Smooth muscle cell (in vitro differentiated cells): ENCODE results near the gene DCTN5. TPM values are rescaled to one million over a fixed set of nuclear protein-coding genes. Genes with fewer than 3 reads are reported as not detected.

Experiments used
- DNase-seq: peaks from one replicate; lab custom pipeline; 2025; ENCODE audit not compliant: unreplicated experiment; lab: John Stamatoyannopoulos, UW
- H2AFZ ChIP-seq: fragments of 200-600 bp; sonication (generic); 2 replicates; pipeline ENCODE4 v1.6.0; 2016; ENCODE audit warnings: antibody characterized with exemption, low read depth, mild to moderate bottlenecking
- H3F3A ChIP-seq: fragments of 200-600 bp; sonication (generic); 2 replicates; pipeline ENCODE4 v1.6.0; 2017; ENCODE audit warnings: antibody characterized with exemption, low read depth
- H3K27ac ChIP-seq: fragments of 200-600 bp; sonication (generic); 2 replicates; pipeline ENCODE4 v1.5.1; 2016; ENCODE audit warnings: low read depth, mild to moderate bottlenecking
- H3K27me3 ChIP-seq: fragments of 200-600 bp; sonication (generic); 2 replicates; pipeline ENCODE4 v1.6.1; 2016; ENCODE audit warnings: low read depth, mild to moderate bottlenecking
- H3K36me3 ChIP-seq: fragments of 200-600 bp; sonication (generic); 2 replicates; pipeline ENCODE4 v1.5.1; 2016; ENCODE audit warnings: low read depth
- H3K4me1 ChIP-seq: fragments of 200-600 bp; sonication (generic); 2 replicates; pipeline ENCODE4 v1.5.1; 2016; ENCODE audit warnings: low read depth
- H3K4me2 ChIP-seq: fragments of 200-600 bp; sonication (generic); 2 replicates; pipeline ENCODE4 v1.6.0; 2016; ENCODE audit warnings: mild to moderate bottlenecking
- H3K4me3 ChIP-seq: fragments of 200-600 bp; sonication (generic); 2 replicates; pipeline ENCODE4 v1.5.1; 2016; ENCODE audit warnings: mild to moderate bottlenecking
- H3K79me2 ChIP-seq: fragments of 200-600 bp; sonication (generic); 2 replicates; pipeline ENCODE4 v1.6.0; 2016; ENCODE audit warnings: low read depth, mild to moderate bottlenecking
- H3K9ac ChIP-seq: fragments of 200-600 bp; sonication (generic); 2 replicates; pipeline ENCODE4 v1.6.0; 2016; ENCODE audit warnings: low read depth
- H3K9me3 ChIP-seq: fragments of 200-600 bp; sonication (generic); replicated peaks from 2 replicates; pipeline ENCODE4 v1.5.1; 2016; ENCODE audit warnings: low read depth
- H4K20me1 ChIP-seq: fragments of 200-600 bp; sonication (generic); 2 replicates; pipeline ENCODE4 v1.6.0; 2016; ENCODE audit warnings: low read depth
- CTCF ChIP-seq: fragments of 200-600 bp; sonication (generic); IDR thresholded peaks from 2 replicates; pipeline ENCODE4 v1.5.1; 2017; ENCODE audit warnings: borderline replicate concordance, mild to moderate bottlenecking, antibody characterized with exemption; ENCODE audit not compliant: insufficient read depth, poor library complexity, severe bottlenecking
- WGBS: methylation state at CpG from one replicate; pipeline ENCODE4 v1.1.7; 2016; ENCODE audit warnings: low lambda C conversion rate; 5-methylcytosine and 5-hydroxymethylcytosine counted together
- polyA plus RNA-seq: library from polyadenylated mRNA; unstranded; fragments of >200 nt; fragmentation: Nextera tagmentation; extraction: Ambion mirVana; gene quantifications from 2 replicates; pipeline ENCODE4 v1.2.1, GENCODE V29; 2016
- total RNA-seq: library from RNA; depleted of rRNA; stranded (reverse); fragments of >200 nt; gene quantifications from 2 replicates; pipeline ENCODE4 v1.2.3, GENCODE V29; 2014

DCTN5 gene
- total and polyA plus RNA-seq, 2 experiments from 2014 or later, result 14.0 to 22.6 TPM

- no peak overlapping the region for H3K9ac ChIP-seq
- H3K4me3 ChIP-seq, result no peak overlapping the region
- no peak overlapping the region for H3K27ac ChIP-seq
- H3K79me2 ChIP-seq, result no peaks in the 10 kb centered on the region
- H4K20me1 ChIP-seq, result no peaks in the 10 kb centered on the region
- no peaks in the 10 kb centered on the region for H3K4me1 ChIP-seq
- no peak overlapping the region for H2AFZ ChIP-seq
- no peaks in the 10 kb centered on the region for H3K9me3 ChIP-seq
- no peaks in the 10 kb centered on the region for H3F3A ChIP-seq
- peaks cover 10% of the 10 kb centered on the region for H3K27me3 ChIP-seq
- no peak overlapping the region for H3K4me2 ChIP-seq
- WGBS, result 83% methylated on average over 4 of the region's 4 CpGs
- no peaks in the 10 kb centered on the region for H3K36me3 ChIP-seq
- no peak for DNase-seq
- TF ChIP-seq CTCF, result no peak
These were observed 65.2 kb downstream of the DCTN5 start for GRCh38 chr16:23706439-23706838.

- no peak overlapping the region for H3K9ac ChIP-seq
- no peak overlapping the region for H2AFZ ChIP-seq
- H3K27ac ChIP-seq, result no peak overlapping the region
- H3K4me3 ChIP-seq, result no peak overlapping the region
- no peaks in the 10 kb centered on the region for H3K4me1 ChIP-seq
- no peaks in the 10 kb centered on the region for H3K36me3 ChIP-seq
- H3K4me2 ChIP-seq, result no peak overlapping the region
- no peaks in the 10 kb centered on the region for H3K79me2 ChIP-seq
- no peaks in the 10 kb centered on the region for H4K20me1 ChIP-seq
- H3K9me3 ChIP-seq, result no peaks in the 10 kb centered on the region
- DNase-seq, result no peak
- H3K27me3 ChIP-seq, result peaks cover 41% of the 10 kb centered on the region
- no peaks in the 10 kb centered on the region for H3F3A ChIP-seq
- no peak for TF ChIP-seq CTCF
These were observed 68.3 kb downstream of the DCTN5 start for GRCh38 chr16:23709536-23709935.

- no peaks in the 10 kb centered on the region for H3K36me3 ChIP-seq
- H3K4me1 ChIP-seq, result no peaks in the 10 kb centered on the region
- no peak overlapping the region for H2AFZ ChIP-seq
- H3K9me3 ChIP-seq, result no peaks in the 10 kb centered on the region
- no peaks in the 10 kb centered on the region for H3F3A ChIP-seq
- TF ChIP-seq CTCF, result no peak
- no peaks in the 10 kb centered on the region for H3K79me2 ChIP-seq
- H3K4me2 ChIP-seq, result no peak overlapping the region
- no peak overlapping the region for H3K4me3 ChIP-seq
- no peak overlapping the region for H3K27ac ChIP-seq
- no peak overlapping the region for H3K9ac ChIP-seq
- no peaks in the 10 kb centered on the region for H4K20me1 ChIP-seq
- DNase-seq, result no peak
- peaks cover 46% of the 10 kb centered on the region for H3K27me3 ChIP-seq
- WGBS, result 85% methylated on average over 2 of the region's 2 CpGs
These were observed 68.7 kb downstream of the DCTN5 start for GRCh38 chr16:23710008-23710407.

- H2AFZ ChIP-seq, result no peak overlapping the region
- H3K79me2 ChIP-seq, result no peaks in the 10 kb centered on the region
- no peaks in the 10 kb centered on the region for H3F3A ChIP-seq
- no peak overlapping the region for H3K4me3 ChIP-seq
- no peak overlapping the region for H3K27ac ChIP-seq
- H3K4me2 ChIP-seq, result no peak overlapping the region
- TF ChIP-seq CTCF, result no peak
- no peaks in the 10 kb centered on the region for H3K4me1 ChIP-seq
- DNase-seq, result no peak
- H4K20me1 ChIP-seq, result no peaks in the 10 kb centered on the region
- no peak overlapping the region for H3K9ac ChIP-seq
- H3K27me3 ChIP-seq, result peaks cover 51% of the 10 kb centered on the region
- H3K36me3 ChIP-seq, result no peaks in the 10 kb centered on the region
- 86% methylated on average over 3 of the region's 3 CpGs for WGBS
- H3K9me3 ChIP-seq, result no peaks in the 10 kb centered on the region
These were observed 69.2 kb downstream of the DCTN5 start for GRCh38 chr16:23710504-23710903.
